ENCODE measurements around the gene UBE2U. TPM values are rescaled to one million over a fixed set of nuclear protein-coding genes. Genes with fewer than 3 reads are reported as not detected.

UBE2U gene
- total and polyA plus RNA-seq, 2 of the 4 experiments (the other 2 are of a cell fraction), result not detected

GRCh38 chr1:64199154-64199553, 4.3 kb upstream of the UBE2U start:
- 75% methylated on average over 1 of the region's 2 CpGs; no CpG with 5 or more reads in 1 of the 2 experiments for WGBS, 2 experiments (ENCODE audit: extremely low coverage in 2 of 2, insufficient read length in 1 of 2)

More at GRCh38 chr1:64199154-64199553, 4.3 kb upstream of the UBE2U start:
- BruUV-seq (replicated peaks), result no TSS peak
- in situ Hi-C loops (cut with MboI; ENCODE audit: low sequenced_read_pairs) (no loop called here), intact Hi-C loops (cut with micrococcal nuclease) (no loop called here), dilution Hi-C loops (cut with HindIII; ENCODE audit: low sequenced_read_pairs, unreplicated experiment) (no loop called here)
- H3K79me1 ChIP-seq (ENCODE audit: low read depth in 1 of 2, low read length in 2 of 2), result no peaks in the 10 kb centered on the region
- no peaks in the 10 kb centered on the region for H3K9me3 ChIP-seq (ENCODE audit: control insufficient read depth, insufficient read depth, low read length)
- H3K9me1 ChIP-seq (ENCODE audit: insufficient read depth, low read length), result no peaks in the 10 kb centered on the region
- no peak overlapping the region for H3K9ac ChIP-seq (ENCODE audit: low read depth, low read length)
- no peak overlapping the region for H2BK120ac ChIP-seq (ENCODE audit: low read depth, low read length)
- TF ChIP-seq SMC3 (IDR thresholded peaks at IDR 0.05; ENCODE audit: low read depth, low read length), result no peak
- no peak for TF ChIP-seq BHLHE40 (IDR thresholded peaks at IDR 0.05; ENCODE audit: low read depth, low read length)
- no peak for TF ChIP-seq NFE2L2 (IDR thresholded peaks at IDR 0.05; ENCODE audit: low read depth, low read length)
- TF ChIP-seq USF2 (IDR thresholded peaks at IDR 0.05; ENCODE audit: low read depth, low read length), result no peak
- no peak overlapping the region for H3K18ac ChIP-seq (ENCODE audit: low read depth, low read length)
- no peak overlapping the region for H4K5ac ChIP-seq (ENCODE audit: low read depth, low read length)
- no peak overlapping the region for H3K4me3 ChIP-seq (ENCODE audit: insufficient read depth, low read depth, low read length)
- POLR2A ChIA-PET (ENCODE audit: unreplicated experiment), result no interaction called here
- CTCF ChIA-PET, result no interaction called here
- no peak overlapping the region for H3K23ac ChIP-seq (ENCODE audit: low read depth, low read length)
- H2BK20ac ChIP-seq (ENCODE audit: low read depth, low read length), result no peak overlapping the region
- no peak overlapping the region for H3K4ac ChIP-seq (ENCODE audit: low read depth, low read length)
- no peak overlapping the region for H2AK5ac ChIP-seq (ENCODE audit: low read depth, low read length)
- H3K36me3 ChIP-seq (ENCODE audit: control insufficient read depth, insufficient read depth, low read length), result no peaks in the 10 kb centered on the region
- peaks cover 3% of the 10 kb centered on the region; the same call in 1 of the 2 replicates for H3K27me3 ChIP-seq (ENCODE audit: control insufficient read depth, insufficient read depth, low read length)
- H2AK9ac ChIP-seq (replicated peaks; ENCODE audit: low read depth, low read length, poor library complexity), result no peak overlapping the region
- H3K56ac ChIP-seq (ENCODE audit: extremely low read depth, insufficient read depth, low read length), result no peak overlapping the region
- no peak overlapping the region for H2BK15ac ChIP-seq (ENCODE audit: low read depth, low read length)
- no peak overlapping the region for H3K4me2 ChIP-seq (ENCODE audit: low read depth, low read length)
- no peak overlapping the region for H3K14ac ChIP-seq (replicated peaks; ENCODE audit: low read depth, low read length)
- H4K91ac ChIP-seq (ENCODE audit: insufficient read depth, low read depth, low read length), result no peak overlapping the region
- ATAC-seq (ENCODE audit: low read depth), result no peak
- DNase-seq, result peak; percentile 30
- no peak overlapping the region for H2BK5ac ChIP-seq (ENCODE audit: low read depth, low read length, poor library complexity, severe bottlenecking)
- no peak overlapping the region for H2AFZ ChIP-seq (replicated peaks; ENCODE audit: low read length, poor library complexity)
- H3K27ac ChIP-seq (ENCODE audit: insufficient read depth, low read length), result no peak overlapping the region
- H4K8ac ChIP-seq (ENCODE audit: low read depth in 2 of 2, low read length in 2 of 2), result no peak overlapping the region
- no peaks in the 10 kb centered on the region for H3K4me1 ChIP-seq (ENCODE audit: control insufficient read depth, insufficient read depth, low read length)
- H4K20me1 ChIP-seq (ENCODE audit: insufficient read depth, low read length), result no peaks in the 10 kb centered on the region
